VCaP (cell line): ENCODE results near the gene SRA1.

Source experiments
- H3K27ac ChIP-seq: fragments of 450-650 bp; 2 replicates; pipeline ENCODE4 v1.5.1; 2017
- TF ChIP-seq, protein P1 (sequence below): fragments of 450-650 bp; conservative IDR thresholded peaks from 2 replicates; pipeline ENCODE4 v1.5.1; 2017; ENCODE audit warnings: mild to moderate bottlenecking, moderate library complexity

SRA1 gene

DNA sequence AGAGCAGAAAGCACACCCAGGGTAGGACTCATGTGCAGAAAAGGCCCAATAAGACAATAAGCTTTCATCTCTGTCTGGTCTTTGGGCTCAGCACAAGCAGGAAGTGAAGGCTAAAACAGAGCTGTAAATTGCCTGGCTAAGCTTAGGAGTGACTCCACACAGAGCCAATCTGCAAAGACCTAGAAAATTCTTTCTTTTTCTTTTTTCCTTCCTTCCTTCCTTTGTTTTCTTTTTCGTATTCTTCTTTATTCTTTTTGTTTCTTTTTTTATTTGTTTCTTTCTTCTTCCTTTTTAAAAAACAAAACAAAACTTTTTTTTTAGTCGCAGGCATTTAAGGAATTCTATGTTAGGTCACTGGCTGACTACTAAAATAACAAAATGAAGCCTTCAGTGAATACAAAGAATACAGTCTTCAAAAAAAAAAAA, 19.5 kb upstream of the SRA1 start:
- no peak overlapping the region for H3K27ac ChIP-seq
- TF ChIP-seq, protein P1, sequence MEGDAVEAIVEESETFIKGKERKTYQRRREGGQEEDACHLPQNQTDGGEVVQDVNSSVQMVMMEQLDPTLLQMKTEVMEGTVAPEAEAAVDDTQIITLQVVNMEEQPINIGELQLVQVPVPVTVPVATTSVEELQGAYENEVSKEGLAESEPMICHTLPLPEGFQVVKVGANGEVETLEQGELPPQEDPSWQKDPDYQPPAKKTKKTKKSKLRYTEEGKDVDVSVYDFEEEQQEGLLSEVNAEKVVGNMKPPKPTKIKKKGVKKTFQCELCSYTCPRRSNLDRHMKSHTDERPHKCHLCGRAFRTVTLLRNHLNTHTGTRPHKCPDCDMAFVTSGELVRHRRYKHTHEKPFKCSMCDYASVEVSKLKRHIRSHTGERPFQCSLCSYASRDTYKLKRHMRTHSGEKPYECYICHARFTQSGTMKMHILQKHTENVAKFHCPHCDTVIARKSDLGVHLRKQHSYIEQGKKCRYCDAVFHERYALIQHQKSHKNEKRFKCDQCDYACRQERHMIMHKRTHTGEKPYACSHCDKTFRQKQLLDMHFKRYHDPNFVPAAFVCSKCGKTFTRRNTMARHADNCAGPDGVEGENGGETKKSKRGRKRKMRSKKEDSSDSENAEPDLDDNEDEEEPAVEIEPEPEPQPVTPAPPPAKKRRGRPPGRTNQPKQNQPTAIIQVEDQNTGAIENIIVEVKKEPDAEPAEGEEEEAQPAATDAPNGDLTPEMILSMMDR, result no peak

DNA sequence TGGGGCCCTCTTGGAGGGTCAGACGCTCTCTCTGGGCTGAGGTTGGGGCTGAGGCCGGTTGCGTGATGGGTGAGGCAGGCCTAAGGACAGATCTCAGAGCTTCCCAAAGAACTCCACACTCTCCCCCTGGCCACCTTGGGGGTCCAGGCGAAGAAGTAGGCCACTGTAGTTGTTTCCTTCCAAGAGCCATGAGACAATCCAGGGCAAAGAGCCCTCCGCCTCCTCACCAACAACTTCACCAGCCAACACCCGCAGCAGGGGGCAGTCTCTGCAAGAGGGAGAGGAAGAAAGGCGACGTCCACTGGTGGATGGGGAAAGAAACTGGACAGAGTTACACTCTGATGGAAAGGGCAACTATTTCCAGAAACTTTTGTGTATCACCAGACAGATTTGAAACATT, 18.0 kb upstream of the SRA1 start:
- TF ChIP-seq, protein P1, result peak; percentile 26; the same call in 1 of the 2 replicates
- no peak overlapping the region for H3K27ac ChIP-seq

DNA sequence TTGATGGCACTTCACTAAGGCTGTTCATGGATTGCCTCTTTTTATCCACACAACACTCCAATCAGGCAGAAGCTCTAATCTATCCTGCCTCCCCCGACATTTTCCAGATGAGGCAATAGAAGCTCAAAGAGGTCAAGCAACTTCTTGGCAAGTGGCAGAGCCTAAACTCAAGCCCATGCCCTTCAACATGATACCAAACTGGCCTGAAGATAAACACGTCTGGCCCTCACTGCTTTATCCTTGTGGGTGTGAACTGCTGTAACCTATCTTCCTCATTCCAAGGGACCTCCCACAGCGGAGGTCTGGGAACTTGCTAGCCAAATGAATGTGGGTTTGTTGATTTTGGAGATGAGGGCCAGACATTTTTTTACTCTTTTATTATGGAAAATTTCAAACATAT, 16.9 kb upstream of the SRA1 start:
- TF ChIP-seq, protein P1, result no peak

DNA sequence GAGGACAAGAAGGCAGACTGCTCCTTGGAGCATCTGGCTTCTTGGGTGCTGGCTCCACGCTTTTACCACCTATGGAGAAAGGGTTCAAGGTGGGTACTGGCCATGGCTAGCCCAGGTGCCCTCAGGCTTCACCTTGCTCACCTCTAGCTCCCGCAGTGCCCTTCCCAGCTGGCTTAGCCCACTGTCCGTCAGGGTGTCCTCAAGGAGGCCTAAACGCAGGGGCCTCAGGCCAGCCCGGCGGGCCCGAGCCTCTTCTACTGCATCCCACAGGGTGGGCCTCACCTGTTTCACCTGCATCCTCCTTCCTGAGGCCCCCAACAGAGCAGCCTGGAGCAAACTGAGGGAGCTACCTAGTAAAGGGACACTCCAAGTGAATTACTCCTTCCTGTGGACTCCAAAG, 16.4 kb upstream of the SRA1 start:
- TF ChIP-seq, protein P1, result no peak
- no peak overlapping the region for H3K27ac ChIP-seq

More for the DNA sequence above, 16.9 kb upstream of the SRA1 start:
- H3K27ac ChIP-seq, result no peak overlapping the region

DNA sequence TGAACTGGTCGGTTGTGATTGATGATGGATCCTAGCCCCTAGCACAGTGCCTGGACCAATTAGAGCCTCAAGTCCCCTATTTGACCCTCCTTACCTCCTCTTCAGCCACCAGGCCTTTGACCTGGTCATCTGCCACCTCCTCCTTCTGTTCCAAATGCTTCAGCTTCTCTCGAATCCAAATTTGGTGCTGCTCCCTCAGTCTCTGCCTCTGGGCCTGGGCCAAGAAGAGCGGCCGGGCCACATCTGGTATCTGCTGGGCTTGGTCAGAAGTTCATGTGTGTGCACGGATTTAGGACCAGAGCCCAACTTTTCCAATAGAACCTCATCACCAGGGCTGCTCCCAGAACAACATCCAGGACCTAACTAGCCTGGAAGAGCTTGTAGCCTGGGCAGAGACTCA, 13.8 kb upstream of the SRA1 start:
- TF ChIP-seq, protein P1, result no peak
- H3K27ac ChIP-seq, result no peak overlapping the region

GRCh38 chr5:140570488-140570887, 13.2 kb upstream of the SRA1 start:
- no peak overlapping the region for H3K27ac ChIP-seq
- TF ChIP-seq, protein P1, result no peak

GRCh38 chr5:140570058-140570457, 12.8 kb upstream of the SRA1 start:
- no peak overlapping the region for H3K27ac ChIP-seq

More at GRCh38 chr5:140570058-140570457, 12.8 kb upstream of the SRA1 start:
- TF ChIP-seq, protein P1, result no peak
